Left cardiac atrium (tissue), 4 donors: Measurements from ENCODE around the gene IFI44L. TPM values are rescaled to one million over a fixed set of nuclear protein-coding genes. Genes with fewer than 3 reads are reported as not detected.
A peak's percentile ranks its signal among the peaks of the same experiment; 100 is the strongest.

Experiments used
- ATAC-seq, 2 donors: fragments of 200-7000 bp; cut with Tn5 transposase; one replicate each; pipeline ENCODE4 v1.9.1; 2020; ENCODE audit warnings: mild to moderate bottlenecking in 2 of 2, moderate library complexity in 2 of 2
- DNase-seq: peaks from one replicate; pipeline ENCODE4 v3.0.0-alpha.2; 2020
- intact Hi-C, 2 donors: fragments of 100-400 bp; cut with DNase I; formaldehyde crosslinking; loops; one replicate each; pipeline versions ENCODE4 v1.14.1 to v1.15.1; 2022 to 2023
- long read RNA-seq: library from polyadenylated mRNA; unstranded; transcript quantifications from one replicate; pipeline ENCODE4 v2.0.0, GENCODE V29; 2021
- total RNA-seq, 2 donors: library from RNA; stranded (reverse); fragmentation: NEBNext Ultra II Directional; extraction: Animal tissue kit (Norgen Biotek cat#: 25700); gene quantifications; one replicate each; pipeline ENCODE4 v1.2.1, GENCODE V29; 2021
- donor health status: DM: no; HTN: yes; CAD: no.
- donor health status: DM: no; HTN: yes; CAD: no; lungs with severe emphysema.
- donor health status: DM: yes; HTN: yes; CAD: no.
- donor health status: Dilated cardiomyopathy.

IFI44L gene
- 10 to 100 TPM in 1 of 2 donors, 1 to 10 TPM in 1; 4.5 to 20.7 TPM for total RNA-seq
- long read RNA-seq, full-length matches to known transcripts: 4 of 9 reads
- long read RNA-seq, partial matches to known transcripts: 1 of 9 reads
- long read RNA-seq, other reads (novel, unspliced or antisense): 4 of 9 reads

DNA sequence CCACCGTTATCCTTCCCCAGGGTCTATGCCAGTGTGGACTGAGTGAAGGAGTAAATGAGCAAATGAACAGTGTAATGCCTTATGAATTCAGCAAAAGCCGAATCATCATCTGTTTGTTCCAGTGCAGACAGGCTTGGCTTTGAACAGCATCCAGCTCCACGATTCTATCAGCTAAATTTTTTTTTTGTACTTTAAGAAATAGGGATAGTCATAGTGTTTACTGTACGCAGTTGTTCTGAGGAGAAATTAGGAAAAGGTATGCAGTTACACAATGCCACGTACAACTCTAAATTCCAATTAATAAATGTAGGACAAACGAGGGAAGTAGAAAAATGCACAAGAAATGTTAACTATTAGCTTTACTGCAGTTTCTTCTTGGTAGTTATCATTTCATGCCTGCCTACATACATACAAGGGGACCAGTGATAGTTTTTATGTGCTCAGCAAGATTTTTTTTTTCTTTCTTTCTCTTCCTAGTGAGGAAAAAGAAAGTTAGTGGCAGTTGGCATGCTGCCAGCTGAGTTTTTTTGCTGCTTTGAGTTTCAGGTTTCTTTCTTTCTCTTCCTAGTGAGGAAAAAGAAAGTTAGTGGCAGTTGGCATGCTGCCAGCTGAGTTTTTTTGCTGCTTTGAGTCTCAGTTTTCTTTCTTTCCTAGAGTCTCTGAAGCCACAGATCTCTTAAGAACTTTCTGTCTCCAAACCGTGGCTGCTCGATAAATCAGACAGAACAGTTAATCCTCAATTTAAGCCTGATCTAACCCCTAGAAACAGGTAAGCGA is at the start of gene IFI44L:
Gene IFI44L, plus strand, starts transcription at position 646 of the 777 bp plus-strand sequence. CDS start 7,468 bp downstream, outside the sequence.
- ATAC-seq (peak; percentile 39 to 61), DNase-seq (peak; percentile 27)

DNA sequence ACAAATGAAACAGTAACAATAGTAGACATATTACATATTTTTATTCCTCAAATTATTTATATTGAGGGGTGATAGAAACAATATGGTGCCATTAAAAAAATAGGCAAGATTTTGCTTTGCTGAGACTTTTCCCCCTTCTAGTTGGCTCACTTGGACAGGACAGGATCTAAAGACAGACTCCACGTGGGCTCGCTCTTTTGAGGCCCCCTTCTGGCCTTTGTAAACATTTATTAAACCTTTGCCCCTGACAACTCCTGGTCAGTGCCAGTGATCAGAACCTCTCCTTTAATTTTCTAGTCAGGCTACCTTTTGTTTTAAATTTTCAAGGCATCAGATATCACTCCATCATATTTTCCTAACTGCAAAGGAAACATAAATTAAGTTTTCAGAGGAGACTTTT is 49.7 kb upstream of the IFI44L start:
- ATAC-seq (no peak), DNase-seq (no peak)
- intact Hi-C loops: no loop called here

More for the DNA sequence above, at the start of gene IFI44L:
- intact Hi-C loops: loop anchor here in 1 of 2 donors (5.0 kb wide), 1 partner anchor 52 kb away; no protein-coding TSS in a partner anchor

DNA sequence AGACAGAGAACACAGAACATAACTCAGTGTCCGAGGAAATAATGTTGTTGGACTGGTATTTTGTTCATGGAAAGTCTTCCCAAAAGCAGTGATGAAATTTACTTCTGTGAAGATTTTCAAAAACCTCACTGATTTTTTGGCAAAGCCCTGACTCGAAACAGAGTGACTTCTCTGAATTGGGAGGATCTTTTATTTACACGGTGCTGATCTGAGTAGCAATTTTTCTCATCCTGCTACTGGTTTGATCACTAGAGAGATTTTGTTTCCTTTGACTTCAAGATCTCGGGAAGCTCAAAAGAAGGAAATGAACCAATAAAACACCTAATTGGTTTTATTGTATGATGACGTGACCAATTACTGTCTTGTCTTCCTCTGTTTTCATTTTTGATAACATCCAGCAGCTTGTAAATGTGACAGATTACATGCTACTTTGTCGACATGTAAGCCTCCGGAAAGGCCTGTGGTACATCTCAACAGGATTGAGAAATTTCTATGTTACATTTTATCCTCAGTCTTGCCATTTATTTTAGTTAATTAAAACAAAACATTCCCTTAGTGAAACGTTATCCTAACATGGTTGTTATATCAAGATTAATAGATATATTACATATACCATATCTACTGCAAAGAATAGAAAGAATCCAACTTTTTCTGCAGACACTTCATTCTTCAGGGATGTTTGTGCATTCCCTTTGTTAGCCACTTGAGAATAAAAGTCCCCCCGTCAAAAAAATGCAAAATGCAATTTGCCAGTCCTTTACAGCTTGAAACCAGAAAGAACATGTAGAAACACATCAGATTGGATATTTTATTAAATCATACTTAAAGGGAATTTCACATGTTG is 42.8 kb upstream of the IFI44L start:
- intact Hi-C loops: no loop called here
- no peak for ATAC-seq
- DNase-seq: no peak

DNA sequence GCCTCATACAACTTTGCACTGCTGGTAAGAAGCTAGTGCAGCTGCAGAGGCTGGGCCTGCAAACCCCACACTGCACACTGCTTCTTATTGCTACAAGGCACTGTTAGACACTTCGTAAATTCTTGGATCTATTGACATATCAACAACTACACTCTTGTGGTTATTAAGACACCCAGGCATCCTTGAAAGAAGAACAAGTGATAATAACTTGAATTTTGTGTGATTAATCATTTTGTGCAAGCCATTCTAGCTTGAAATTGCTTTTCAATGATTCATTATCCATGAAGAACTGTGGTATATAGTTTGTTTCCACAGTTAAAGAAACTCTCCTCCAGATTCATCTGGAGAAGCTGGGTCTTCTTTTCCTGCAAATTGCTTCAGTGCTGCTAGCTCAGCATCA is 33.7 kb upstream of the IFI44L start:
- DNase-seq: no peak
- intact Hi-C loops: no loop called here

DNA sequence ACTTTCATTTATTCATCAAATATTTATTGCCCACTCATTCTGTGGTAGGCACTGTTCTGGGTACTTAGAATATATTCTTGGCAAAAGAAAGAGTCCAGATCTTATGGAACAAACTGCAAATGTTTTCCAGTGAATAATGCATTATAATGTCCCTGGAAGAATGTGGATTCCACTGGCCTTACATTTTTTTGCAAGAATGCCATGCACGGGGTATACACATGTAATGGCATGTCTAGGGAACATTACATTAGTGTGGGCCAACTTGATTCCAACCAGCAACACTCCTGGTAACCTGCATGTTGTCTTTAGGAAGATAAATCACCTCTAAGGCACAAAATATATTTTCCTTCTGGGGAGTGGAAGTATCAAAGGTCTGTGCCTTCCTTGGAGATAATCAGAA is 33.0 kb upstream of the IFI44L start:
- intact Hi-C loops: no loop called here
- DNase-seq: no peak
- no peak for ATAC-seq

More for the DNA sequence above, 33.7 kb upstream of the IFI44L start:
- ATAC-seq: no peak

DNA sequence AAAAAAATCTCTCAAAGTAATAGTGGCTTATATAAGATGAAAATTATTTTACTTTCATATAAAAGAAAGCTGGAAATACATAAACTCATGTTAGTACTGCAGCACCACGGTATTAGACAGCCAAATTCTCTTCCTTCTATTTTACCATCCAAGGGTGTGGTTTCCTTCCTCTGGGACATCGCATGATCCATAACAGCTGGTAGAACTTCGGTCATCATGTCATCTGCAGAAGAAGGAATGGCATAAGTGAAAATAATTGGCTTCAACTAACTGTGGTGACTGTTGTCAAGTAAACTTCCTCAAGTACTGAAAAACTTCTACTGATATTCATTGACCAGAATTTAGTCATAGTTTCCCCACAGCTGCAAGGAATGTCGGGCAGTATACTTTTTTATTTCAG is 28.3 kb upstream of the IFI44L start:
- ATAC-seq (peak in 1 of 2 donors; percentile 52), DNase-seq (no peak)
- intact Hi-C loops: no loop called here

DNA sequence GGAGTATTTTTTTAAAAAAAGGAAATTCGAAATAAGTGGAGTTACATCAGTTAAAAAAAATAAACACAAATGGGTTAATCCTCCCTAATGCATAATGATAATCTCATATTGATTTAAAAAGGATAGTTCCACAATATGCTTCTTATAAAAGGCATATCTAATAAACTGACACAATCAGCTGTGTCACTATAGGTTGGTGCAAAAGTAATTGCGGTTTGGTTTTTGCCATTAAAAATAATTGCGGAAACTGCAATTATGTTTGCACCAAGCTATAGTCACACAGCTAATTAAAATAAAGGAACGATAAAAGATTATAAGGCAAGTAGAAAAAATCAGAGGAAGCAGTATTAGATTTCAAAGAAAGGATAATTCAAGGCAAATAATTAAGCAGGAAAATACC is 21.0 kb upstream of the IFI44L start:
- intact Hi-C loops: no loop called here
- ATAC-seq (no peak), DNase-seq (no peak)

DNA sequence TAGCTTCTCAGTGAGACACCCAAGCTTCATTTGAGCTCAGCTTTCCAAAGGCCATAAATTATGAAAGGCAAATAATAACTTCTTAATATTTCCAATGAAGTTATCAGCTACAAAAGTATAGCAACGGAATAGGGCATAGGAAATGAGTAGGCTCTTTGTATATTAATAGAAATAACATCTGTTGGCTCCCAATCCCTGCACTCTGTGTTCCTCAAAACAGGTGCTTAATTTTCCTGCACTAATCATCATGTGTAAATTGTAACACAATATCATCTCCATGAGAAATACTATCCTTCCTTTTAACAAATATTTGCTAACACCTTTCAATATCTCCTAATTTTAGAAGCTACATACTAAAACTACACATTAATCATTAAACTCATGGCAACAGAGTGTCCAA is 19.2 kb upstream of the IFI44L start:
- no peak for ATAC-seq
- intact Hi-C loops: no loop called here

DNA sequence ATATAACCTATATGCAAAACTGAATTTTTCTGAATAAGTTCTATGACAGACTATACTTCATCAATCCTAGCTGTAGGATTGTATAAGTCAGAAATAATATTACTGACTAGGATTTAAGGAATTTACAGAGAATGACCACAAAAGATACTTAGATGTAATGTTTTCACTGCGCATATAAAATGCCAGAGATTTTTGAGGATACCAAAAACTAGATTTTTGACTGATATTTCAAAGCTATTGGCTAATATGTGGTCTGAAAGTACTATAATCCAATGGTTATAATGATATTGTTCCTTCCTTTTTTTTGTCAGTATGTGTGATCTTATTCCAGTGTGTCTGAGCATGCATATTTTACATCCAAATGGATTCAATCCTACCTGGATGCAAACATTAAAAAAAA is 17.0 kb upstream of the IFI44L start:
- ATAC-seq (no peak), DNase-seq (no peak)
- intact Hi-C loops: no loop called here

More for the DNA sequence above, 19.2 kb upstream of the IFI44L start:
- DNase-seq: no peak

DNA sequence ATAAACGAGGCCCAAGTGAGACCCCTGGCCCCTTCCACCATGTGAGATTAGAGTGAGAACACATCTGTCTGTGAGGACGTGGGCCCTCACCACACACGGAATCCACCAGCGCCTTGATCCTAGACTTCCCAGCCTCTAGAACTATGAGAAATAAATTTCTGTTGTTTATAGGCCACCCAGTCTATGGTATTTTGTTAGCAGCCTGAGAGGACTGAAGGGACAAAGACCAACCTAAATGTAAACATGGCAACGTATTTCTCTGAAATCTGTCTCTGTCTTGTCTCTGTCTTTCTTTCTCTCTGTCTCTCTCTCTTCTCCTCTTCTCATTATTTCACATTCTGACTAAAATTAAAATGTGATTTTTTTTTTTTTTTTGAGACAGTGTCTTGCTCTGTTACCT is 15.6 kb upstream of the IFI44L start:
- intact Hi-C loops: loop anchor here (5.0 kb wide), 1 partner anchor 457 kb away; no protein-coding TSS in a partner anchor
- DNase-seq (no peak), ATAC-seq (no peak)

DNA sequence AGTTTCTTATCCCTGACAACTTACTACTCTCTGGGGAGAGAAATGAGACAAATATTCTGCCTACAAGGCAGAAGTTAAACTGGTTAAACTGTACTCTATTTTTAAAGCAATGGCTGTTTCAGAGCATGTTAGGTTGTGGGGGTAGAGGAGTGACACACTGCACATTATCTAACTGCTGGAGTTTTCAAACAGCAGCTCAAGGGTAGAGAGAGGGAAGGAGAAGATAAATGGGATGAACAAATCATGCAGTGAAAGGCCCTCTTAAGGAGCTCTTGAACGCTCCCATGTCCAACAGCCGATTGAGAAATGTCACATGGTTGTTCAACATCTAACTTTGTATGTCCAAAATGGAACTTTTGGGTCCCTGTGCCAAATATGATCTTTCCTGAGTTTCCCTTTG is 14.0 kb upstream of the IFI44L start:
- no peak for DNase-seq
- intact Hi-C loops: loop anchor here (5.0 kb wide), 1 partner anchor 459 kb away; no protein-coding TSS in a partner anchor
- peak in 1 of 2 donors; percentile 44 for ATAC-seq

DNA sequence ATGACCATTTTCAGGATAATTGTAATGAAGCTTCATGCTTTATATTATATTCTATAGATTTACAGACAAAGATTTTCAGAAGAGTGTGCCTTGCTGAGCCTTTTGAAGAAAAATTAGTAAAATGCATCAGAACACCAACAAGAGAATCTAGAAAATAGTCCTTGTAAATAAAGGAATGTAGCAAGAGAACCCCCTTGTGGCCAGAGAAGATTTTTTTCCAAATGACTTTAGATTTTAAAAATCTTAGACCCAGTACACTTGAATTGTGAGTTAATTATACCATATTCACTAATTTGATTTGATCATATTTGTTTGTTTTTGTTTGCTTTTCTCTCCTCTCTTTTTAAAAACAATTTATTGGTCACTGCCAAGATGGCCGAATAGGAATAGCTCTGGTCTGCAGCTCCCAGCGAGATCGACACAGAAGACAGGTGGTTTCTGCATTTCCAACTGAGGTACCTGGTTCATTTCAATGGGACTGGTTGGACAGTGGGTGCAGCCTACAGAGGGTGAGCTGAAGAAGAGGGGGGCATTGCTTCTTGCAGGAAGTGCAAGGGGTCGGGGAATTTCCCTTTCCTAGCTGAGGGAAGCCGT is 12.8 kb upstream of the IFI44L start:
- no peak for ATAC-seq
- intact Hi-C loops: loop anchor here (5.0 kb wide), 1 partner anchor 460 kb away; no protein-coding TSS in a partner anchor
- DNase-seq: no peak

DNA sequence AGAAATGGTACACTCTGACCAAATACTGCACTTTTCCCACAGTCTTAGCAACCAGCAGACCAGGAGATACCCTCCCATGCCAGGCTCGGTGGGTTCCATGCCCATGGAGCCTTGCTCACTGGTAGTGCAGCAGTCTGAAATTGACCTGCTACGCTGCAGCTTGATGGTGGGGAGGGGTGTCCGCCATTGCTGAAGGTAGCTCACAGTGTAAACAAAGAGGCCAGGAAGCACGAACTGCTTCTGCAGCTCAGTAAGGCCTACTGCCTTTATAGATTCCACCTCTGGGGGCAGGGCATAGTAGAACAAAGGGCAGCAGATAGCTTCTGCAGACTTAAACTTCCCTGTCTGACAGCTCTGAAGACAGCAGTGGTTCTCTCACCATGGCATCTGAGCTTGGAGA is 12.3 kb upstream of the IFI44L start:
- intact Hi-C loops: loop anchor here (5.0 kb wide), 1 partner anchor 461 kb away; no protein-coding TSS in a partner anchor
- DNase-seq: no peak
- no peak for ATAC-seq

DNA sequence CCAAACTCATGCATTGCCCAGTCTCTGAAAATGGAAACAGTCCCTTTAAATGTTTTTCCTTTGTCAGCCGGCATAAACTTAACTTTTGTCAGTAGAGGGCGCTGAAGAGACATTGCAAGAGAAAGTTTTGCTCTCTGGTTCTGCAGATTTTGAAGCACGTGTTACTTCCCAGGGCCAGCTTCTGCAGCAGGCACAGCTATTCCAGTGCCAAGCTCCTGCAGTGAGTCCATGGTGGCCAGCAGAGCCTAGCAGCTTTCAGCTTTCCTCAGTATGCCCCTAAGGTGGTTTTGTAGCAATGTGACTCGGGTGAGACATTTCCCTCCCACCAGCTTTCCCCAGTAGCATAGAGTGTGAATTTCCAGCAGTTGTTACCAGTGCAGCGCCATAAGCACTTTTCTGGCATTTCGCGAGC is 2.6 kb upstream of the IFI44L start:
- intact Hi-C loops: loop anchor here (2.0 to 5.0 kb wide), 2 partner anchors 55 to 59 kb away; no protein-coding TSS in a partner anchor
- ATAC-seq: peak; percentile 86 to 90
- peak; percentile 66 for DNase-seq

DNA sequence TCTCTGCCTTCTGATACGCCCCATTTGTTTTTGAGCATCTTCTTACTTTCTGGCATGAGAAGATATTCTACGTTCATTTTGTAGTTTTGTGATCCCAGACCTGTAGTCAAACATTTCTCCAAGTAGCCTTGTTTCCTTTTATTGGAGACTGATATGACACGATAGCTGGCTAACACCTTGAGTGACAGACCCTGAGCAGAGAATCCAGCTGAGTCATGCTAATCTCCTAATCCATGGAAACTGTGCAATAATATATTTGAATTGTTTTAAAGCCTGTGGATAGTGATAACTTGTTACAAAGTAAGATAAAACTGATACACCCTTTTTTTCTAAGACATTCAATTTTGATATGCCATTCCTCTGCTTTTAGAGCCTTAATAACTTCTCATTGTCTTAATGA is 1.2 kb upstream of the IFI44L start:
- intact Hi-C loops: loop anchor here in 1 of 2 donors (5.0 kb wide), 1 partner anchor 53 kb away; no protein-coding TSS in a partner anchor
- DNase-seq (no peak), ATAC-seq (no peak)

DNA sequence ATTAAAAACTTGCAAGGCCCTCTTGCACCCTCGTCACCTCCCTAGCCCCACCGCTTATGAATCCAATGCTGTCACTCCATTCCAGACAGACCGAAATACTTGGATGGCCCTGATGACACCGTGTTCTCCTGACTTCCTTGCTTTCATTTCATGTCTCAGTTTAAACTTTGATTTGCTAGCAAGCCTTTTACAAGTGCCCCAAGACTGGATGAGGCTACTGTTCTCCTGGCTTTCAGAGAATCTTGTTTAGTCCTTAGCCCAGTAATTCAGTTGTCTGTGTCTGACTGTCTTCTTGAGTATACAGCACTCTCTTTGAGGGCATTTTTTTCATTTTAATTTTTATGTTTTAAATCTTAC is 824 bp upstream of the IFI44L start:
- DNase-seq (no peak), ATAC-seq (peak; percentile 17 to 29)
- intact Hi-C loops: loop anchor here in 1 of 2 donors (5.0 kb wide), 1 partner anchor 53 kb away; no protein-coding TSS in a partner anchor

DNA sequence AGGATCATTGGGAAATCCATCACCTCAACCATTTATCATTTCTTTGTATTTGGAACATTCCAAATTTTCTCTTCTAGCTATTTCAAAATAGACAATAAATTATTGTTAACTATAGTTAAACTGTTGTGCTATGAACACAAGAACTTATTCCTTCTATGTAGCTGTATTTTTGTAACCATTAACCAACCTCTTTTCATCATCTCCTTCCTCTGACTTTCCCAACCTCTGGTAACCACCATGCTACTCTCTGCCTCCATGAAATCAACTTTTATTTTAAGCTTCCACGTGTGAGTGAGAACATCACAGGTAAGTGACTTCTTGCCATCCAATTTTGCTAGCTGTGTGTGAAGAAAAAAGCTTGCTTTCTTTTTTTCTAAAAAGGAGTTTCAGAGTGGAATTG is 418 bp downstream of the IFI44L start:
- intact Hi-C loops: no loop called here

DNA sequence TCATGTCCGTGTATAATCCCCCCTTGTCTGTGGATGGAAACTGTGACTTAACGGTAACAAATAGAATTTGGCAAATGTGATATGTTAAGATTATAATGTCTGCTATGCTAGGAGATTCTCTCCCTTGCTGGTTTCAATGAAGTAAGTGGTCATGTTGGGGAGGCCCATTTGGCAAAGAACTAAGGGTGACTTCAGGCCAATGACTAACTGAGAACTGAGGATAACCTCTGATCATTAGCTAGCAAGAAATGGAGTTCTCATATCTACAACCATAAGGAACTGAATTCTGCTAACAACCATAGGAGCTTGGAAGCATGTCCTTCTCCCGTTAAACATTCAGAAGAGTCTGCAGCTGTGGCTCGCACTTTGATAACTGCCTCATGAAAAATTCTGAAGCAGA is 2.3 kb downstream of the IFI44L start:
- DNase-seq: no peak
- intact Hi-C loops: no loop called here
- ATAC-seq: no peak

More for the DNA sequence above, 418 bp downstream of the IFI44L start:
- ATAC-seq: no peak
- no peak for DNase-seq

DNA sequence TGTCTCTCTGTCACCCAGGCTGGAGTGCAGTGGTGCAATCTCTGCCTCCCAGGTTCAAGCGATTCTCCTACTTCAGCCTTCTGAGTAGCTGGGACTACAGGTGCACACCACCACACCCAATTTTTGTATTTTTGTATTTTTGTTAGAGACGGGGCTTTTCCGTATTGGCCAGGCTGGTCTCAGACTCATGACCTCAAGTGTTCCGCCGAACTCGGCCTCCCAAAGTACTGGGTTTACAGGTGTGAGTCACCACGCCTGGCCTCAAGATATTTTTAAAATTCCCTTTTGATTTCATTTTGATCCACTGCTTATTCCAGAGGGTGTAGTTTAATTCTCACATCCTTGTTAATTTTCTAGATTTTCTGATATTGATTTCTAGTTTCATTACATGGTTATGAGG is 3.8 kb downstream of the IFI44L start:
- ATAC-seq (no peak), DNase-seq (no peak)
- intact Hi-C loops: no loop called here
